ENCODE measurements around the gene MVK.

MVK gene

DNA sequence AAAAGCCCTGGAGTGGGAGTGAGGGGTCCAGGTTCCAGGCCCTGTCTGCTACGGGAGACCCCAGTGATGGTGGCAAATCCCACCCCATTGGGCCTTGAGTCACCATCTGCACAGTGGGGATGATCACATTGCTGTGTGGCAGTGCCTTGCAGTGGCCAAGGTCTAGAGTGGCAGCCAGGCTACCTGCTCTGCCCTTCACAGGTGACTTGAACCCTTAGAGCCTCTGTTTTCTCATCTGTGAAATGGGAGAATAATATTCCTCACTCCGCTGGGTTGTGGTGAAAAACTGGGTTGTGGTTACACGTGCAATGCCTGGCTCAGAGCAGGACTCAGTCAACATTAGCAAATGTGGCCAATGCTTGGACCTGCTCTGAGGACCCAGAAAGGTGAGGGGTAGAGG is 58.2 kb downstream of the MVK start:
- no peak for DNase-seq (ENCODE audit: low read depth)

DNA sequence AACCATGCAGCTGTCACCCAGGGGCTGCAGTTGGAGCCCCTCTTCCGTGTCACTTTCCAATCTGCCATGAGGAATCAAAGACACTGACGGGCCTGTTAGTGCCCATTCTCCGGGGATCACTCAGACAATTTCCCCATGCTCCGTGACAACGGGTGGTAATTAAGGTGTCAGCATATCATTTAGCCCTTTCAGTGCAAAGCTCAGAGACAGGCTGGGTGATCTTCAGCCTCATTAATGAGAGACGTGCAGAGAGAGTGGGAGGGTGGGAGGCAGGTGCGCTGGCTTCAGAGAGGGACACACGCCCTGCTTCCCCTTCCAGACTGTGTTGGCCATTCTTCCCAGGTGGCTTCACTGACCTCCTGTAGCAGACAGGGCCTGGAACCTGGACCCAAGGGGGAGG is 58.7 kb downstream of the MVK start:
- no peak for DNase-seq (ENCODE audit: low read depth)

GRCh38 chr12:109635717-109636116 is 62.1 kb downstream of the MVK start:
- DNase-seq (ENCODE audit: low read depth) = no peak

DNA sequence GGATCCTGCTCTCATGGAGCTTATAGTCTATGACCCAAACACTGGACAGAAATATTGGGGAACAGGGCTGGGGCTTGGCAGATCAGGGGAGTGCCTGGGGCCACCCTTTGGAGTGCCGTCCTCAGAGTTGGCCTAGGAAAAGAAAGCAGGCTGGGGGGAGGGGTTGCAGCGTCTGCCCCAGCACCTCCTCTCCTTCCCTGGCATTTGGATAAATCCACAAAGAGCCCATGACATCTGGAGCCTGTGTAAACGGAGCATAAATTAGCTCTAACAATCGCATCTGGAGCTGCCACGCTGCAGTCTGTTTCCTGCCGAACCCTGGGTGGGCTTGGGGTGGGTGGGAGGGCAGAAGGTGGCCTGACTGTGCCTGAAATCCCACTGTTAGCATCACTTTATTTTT is 63.8 kb downstream of the MVK start:
- DNase-seq (ENCODE audit: low read depth) = no peak

DNA sequence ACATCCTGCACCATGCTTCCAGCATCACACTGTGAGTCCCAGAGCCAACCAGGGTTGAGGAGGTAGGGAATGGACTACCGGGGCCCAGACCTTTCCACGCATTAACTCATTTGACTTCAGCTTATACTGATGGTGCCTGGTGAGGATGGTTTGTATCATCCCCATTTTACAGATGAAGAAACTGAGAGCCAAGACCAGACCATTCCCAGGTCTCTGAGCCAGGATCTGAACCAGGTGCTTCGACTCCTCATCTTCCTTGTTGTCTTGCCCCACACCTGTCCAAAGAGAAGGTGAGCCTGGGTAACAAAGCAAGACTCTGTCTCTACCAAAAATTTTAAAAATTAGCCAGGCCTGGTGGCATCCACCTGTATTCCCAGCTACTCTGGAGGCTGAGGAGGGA is 64.4 kb downstream of the MVK start:
- no peak for DNase-seq (ENCODE audit: low read depth)

GRCh38 chr12:109638735-109639134 is 65.1 kb downstream of the MVK start:
- DNase-seq (ENCODE audit: low read depth) = no peak

DNA sequence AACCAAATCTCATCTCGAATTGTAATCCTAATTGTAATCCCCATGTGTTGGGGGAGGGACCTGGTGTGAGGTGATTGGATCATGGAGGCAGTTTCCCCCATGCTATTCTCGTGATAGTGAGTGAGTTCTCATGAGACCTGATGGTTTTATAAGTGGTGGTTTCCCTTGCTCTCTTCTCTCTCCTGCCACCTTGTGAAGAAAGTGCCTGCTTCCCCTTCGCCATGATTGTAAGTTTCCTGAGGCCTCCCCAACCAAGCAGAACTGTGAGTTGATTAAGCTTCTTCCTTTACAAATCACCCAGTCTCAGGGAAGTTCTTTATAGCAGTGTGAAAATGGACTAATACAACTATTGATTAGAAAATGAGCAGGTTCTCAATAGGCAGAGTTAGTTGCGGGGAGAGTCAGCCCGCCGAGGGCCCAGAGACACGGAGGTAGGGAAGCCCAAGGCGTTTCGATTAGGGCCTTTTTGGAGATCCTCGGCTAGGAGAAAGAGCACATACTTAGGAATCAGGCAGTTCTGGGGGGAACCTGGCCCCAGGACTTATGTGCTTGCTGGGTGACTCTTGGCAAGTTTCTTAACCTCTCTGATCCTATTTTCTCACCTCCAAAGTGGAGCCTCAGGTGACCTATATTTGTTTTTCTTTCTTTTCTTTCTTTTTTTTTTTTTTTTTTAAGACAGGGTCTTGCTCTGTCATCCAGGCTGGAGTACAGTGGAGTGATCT is 65.7 kb downstream of the MVK start:
- no peak for DNase-seq (ENCODE audit: low read depth)

GRCh38 chr12:109640961-109641360 is 67.4 kb downstream of the MVK start:
- DNase-seq (ENCODE audit: low read depth) = no peak

DNA sequence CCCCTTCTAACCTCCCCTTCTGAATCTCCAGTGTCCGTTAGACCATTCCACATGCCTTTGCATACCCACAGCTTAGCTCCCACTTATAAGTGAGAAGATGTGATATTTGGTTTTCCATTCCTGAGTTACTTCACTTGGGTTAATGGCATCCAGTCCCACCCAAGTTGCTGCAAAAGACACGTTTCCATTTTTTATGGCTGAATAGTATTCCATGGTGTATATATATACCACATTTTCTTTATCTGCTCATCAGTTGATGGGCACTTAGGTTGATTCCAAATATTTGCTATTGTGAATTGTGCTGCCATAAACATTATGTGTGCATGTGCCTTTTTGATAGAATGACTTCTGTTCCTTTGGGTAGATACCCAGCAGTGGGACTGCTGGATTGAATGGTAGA is 67.8 kb downstream of the MVK start:
- no peak for DNase-seq (ENCODE audit: low read depth)

DNA sequence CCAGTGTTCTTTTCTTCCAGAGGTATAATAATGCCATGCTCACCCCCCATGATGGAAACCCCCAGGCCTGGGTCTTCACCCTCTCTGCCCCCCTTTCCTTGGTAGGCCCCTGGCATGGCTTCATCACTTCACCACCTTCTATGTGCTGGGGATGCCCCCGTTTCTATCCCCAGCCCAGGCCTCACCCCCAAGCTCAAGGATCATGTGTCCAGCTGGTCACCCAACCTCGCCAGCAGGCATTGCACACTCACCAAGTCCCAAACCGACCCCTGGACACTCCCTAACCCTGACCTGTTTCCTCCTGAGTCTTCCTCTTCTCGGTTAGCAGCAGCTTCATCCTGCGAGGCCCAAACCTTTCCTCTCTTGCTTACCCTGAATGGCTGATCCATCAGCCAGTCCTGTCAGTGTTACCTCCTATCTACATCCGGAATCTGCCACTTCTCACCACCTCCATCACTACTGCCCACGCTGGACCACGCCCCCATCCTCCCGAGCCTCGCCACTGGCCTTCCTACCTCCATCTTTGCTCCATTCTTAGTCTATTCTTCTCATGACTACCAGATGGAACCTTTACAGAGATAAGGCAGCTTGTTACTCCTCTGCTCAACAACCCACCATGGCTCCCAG is 69.0 kb downstream of the MVK start:
- no peak for DNase-seq (ENCODE audit: low read depth)

GRCh38 chr12:109645194-109645593 is 71.6 kb downstream of the MVK start:
- no peak for DNase-seq (ENCODE audit: low read depth)

DNA sequence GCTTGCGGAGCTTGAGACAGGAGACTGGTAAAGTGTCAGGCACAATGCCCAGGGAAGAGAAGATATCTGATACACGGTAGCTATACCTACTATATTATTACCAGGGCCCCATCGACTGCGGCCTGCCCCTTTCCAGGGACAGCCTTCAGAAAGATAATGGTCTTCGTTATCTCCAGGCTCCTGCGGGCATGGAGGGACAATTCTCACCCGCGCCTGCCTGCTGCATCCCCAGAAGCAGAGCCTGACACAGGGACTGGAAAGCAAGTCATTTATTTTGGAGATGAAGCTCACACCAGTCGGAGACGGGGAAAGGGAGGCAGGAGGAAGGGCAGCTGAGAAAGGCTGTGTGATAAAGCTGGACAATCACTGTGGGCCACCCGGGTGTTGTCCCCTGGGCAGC is 72.1 kb downstream of the MVK start:
- no peak for DNase-seq (ENCODE audit: low read depth)
